Right lobe of liver (tissue), 4 donors: Measurements from ENCODE around the gene CLNK.

ENCODE experiments used
- CTCF ChIP-seq, 4 donors: fragments of 200-600 bp in 3 of 4; fragments of 450-650 bp in 1 of 4; IDR thresholded peaks; one replicate each; pipeline versions ENCODE4 v1.5.1 to v1.8.0; 2016 to 2022; ENCODE audit warnings: antibody characterized with exemption in 4 of 4, mild to moderate bottlenecking in 2 of 4
- POLR2A ChIP-seq: fragments of 450-650 bp; IDR thresholded peaks from one replicate; pipeline ENCODE4 v1.6.1; 2017; ENCODE audit warnings: antibody characterized with exemption, mild to moderate bottlenecking
- donor health status: DM: no; HTN: no; CAD: no.
- donor health status: DM: no; HTN: no; CAD: no.
- donor health status: DM: no; HTN: yes; CAD: no.

DNA sequence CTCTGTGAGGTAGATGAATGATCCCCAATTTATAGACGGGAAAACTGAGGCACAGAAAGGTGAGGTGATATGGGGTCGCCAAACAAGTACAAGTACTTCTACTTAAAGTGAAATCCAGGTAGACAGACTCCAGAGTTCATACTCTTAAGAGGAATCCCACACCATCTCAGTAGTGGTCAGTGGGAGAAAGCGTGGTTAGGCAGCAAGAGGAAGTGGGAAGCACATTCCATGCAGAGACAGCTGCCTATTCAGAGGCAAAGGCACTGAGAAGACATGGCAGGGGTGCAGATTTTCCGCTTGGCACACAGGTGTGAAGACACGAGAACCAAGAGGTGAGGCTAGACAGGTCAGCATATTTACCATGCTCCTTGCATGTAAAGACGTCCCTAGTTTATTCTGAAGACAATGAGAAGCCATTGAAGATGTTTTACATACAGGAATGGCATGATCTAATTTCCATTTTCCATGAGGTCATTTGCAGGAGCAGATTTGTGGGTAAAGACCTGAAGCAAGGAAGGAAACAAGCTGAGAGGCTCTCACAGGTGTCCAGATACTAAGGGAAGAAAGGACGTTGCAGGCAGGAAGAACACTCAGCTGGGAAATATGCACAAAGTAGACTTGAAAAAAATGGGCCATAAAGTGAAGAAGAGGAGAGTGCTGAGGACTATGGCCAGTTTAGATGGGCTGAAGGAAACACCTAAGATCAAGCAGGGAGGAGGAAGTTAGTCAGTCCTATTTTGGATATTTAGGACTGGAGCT lies 17.3 kb upstream of the CLNK start:
- TF ChIP-seq CTCF (IDR thresholded peaks at IDR 0.05), result no peak
- TF ChIP-seq POLR2A, result no peak
